ENCODE data around the gene ACSS2.

The ACSS2 gene

DNA sequence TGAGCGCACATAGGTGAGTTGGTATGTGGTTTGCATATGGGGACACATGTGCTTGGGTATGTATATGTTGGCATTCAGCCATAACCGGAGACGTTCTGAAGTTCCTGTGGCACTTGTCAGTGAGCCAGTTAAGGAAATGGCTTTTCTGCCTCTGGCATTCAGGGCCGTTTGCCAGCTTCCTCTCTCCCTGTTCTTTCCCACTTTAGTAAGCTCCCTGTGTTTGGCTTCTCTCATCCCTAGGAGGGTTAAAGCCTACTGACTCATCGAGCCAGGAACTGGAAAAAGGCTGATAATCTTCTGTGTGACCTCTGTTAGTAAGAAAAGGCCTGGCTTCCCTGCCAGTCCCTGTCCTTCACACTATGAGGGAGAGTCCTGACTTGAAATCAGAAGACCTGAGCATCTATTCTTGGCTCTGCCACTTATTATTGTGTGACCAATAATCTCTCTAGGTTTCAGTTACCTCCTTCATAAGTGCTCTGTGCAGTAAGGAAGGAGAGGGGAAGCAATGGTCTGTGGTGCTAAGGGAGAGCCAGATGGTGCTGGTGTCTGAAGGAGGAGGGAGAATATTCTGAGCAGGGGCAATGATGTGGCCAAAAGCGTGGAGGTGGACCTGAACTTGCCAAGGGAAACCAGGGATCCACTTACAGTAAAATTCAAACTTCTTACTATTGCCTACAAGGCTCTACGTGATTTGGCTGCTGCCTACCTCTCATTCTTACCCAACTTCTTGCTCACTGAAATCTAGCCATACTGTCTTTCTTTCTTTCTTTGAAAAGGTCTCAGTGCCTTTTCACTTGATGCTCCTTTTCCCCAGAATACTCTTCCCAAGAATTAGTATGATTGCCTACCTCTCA lies 31.4 kb downstream of the ACSS2 start:
- no peak for DNase-seq (ENCODE audit: low read depth in 2 of 2)

DNA sequence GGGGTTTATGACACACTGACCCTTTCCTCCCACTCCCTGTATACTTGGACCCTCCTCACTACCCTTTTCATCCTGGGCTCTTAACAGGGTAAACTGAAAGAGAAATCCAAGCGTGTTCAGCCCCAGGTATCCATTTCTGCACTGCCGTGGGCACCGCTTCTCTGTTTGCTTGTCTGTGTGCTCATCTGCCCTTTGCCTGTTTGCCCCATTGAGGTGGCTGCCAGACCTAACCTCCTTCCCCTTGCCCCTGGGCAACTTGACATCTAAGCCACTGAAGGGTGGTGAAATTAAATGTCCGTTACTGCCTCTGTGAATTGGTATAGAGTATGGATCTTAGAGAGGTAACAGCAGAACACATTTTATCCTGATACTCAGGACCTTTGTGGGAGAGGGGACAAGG lies 38.7 kb downstream of the ACSS2 start:
- no peak for DNase-seq (ENCODE audit: low read depth in 2 of 2)

DNA sequence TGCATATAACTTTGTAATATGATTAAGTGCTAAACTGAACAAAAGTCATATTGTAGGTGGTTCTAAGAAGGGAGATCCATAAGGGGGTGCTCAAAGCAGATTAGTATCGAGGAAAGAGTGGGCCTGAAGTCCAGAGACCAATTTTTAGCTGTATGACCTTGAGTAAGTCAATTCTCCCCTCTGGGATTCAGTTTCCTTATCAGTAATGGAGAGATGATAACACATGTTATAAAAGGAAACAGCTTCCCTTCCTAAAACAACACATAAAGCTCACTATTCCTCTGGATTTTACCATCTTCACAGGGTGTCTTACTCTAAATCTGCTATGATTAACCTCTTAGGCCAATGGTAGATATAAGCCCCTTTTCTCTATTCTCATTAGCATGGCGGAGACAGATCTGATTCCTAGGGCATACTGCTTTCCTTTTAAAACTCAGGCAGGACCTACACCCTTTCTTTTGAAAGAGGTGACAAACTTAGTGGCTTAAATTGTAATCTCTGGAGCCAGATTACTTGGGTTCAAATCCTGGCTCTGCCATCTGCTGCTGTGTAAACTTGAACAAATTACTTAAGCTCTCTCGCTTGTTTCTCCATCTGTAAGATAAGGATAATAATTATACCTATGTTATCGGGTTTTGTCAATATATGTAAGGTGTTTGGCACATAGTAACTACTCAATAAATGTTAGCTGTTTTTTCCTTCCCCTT lies 39.5 kb downstream of the ACSS2 start:
- DNase-seq (ENCODE audit: low read depth in 2 of 2): no peak

DNA sequence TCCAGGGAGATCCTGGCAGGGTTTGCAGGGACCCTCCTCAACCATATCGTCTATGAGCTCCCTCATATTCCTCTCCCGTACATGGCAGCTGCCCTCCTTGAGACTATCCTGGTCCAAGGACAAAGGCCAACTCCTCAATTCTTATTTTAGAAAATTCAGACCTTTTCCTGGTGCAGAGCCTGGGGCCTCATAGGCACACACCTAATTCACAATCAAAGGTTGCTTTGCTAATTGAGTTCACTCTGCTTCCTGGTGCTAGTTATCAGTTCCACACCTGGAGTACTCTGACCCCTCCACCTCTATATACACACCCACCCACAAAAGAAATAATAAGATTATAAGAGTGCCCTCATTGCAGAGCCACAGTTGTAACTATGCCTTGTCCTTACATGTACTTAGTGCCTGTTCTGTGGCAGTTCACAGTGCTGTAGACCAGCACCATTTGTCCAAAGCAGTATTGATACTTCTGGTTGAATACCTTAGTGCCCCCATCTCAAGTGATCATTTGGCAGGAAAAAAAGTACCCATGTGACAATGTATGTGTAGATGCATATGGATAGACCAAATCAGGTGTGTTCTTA lies 40.5 kb downstream of the ACSS2 start:
- no peak for DNase-seq (ENCODE audit: low read depth in 2 of 2)

DNA sequence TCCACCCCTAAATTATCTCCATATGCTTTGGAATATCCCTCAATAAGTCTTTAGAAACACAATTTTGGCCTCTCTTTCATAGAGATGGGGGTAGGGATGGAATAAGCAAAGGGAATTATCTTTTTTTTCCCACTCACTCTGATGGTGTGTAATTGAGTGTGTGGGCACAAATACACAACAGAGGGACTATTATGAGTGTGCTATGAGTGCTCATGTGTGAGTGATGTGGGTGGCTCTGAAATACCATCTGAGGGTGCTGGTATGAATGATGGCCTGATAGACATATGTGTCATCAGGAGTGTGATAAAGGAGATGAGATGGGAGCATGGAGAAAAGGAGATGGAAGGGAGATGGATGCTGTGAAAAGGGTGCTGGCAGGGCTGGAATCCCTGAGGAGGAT lies 43.6 kb downstream of the ACSS2 start:
- no peak for DNase-seq (ENCODE audit: low read depth in 2 of 2)

DNA sequence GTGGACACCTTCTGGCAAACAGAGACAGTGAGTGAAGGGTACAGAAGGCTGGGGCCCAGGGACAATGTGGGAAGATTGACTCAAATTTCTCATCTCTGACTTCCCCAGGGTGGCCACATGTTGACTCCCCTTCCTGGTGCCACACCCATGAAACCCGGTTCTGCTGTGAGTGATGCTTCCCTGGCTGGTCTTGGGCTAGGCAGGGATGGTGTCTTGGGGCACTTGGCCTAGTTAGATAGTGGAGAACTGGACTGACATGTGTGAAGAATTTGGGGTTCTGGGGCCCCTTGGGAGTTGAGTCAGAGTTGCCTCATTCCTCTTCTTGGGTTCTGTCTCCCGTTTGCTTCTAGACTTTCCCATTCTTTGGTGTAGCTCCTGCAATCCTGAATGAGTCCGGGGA lies 45.0 kb downstream of the ACSS2 start:
- no peak for DNase-seq (ENCODE audit: low read depth in 2 of 2)

DNA sequence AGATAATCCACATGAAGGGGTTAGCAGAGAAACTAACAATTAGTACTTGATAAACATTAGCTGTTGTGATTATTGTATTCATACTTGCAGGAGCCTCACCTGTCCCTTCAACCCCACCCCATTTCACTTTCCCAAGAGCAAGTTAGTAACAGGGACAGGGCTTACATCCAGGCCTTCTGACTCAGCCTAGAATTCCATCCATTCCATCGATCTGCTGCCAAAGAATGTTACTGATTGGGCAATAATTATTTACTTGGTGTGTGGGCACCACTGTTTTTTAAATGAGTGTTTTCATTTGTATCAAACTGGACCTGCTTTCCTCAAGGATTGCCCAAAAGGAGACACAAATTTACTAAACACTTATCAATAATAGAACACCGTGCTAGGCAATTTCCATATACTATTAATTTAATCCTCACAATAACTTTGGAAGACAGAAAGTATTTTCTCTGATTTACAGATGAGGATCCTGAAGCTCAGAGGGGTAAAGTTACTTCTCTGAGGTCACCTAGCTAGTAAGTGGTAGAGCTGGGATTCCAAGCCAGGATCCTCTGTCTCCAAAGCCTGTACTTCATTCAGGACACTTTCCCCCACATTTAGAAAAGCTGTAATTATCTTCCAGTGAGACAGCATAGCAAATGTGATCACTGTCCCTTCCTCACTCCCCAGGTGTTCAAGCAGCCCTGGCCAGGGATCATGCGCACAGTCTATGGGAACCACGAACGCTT lies 46.4 kb downstream of the ACSS2 start:
- DNase-seq (ENCODE audit: low read depth in 2 of 2): no peak

DNA sequence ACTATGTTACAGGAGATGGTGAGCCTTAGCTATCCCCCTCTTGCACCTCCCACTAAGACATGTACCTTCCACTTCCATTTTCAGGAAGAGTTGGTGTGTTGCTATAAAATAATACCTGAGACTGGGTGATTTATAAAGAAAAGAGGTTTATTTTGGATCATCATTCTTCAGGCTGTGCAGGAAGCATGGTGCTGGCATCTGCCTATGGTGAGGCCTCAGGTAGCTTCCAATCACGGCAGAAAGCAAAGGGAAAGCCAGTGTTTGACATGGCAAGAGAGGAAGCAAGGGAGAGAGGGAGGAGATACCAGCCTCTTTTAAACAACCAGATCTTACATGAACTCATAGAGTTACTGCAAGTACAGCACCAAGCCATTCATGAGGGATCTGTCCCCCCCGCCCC lies 47.0 kb downstream of the ACSS2 start:
- DNase-seq (ENCODE audit: low read depth in 2 of 2): no peak

DNA sequence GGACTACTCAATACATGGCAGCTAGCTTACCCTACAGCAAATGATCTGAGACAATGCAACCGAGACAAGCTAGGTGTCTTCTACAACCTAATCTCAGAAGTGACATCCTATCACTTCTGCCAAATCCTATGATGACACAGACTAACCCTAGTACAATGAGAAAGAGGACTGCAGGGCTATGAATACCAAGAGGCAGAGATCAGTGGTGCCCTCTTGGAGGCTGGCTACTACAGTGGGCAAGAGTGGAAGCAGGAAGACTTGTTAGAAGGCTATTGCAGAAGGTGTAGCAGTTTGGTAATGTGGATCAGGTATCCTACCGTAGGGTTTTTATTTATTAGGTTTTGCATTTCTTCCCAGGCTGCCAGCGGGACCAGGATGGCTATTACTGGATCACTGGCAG lies 48.9 kb downstream of the ACSS2 start:
- DNase-seq (ENCODE audit: low read depth in 2 of 2): no peak

DNA sequence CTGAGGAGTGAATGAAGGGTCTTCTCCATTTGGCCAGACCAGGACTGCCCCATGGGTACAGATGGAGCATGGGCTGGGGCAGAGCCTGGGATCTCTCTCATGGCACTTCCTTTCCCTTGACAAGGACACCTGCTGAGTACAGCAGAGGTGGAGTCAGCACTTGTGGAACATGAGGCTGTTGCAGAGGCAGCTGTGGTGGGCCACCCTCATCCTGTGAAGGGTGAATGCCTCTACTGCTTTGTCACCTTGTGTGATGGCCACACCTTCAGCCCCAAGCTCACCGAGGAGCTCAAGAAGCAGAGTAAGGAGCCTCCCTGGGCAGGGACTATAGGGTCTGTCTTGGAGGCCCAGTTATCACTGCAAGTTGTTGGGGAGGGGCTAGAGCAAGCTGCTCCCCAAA lies 49.6 kb downstream of the ACSS2 start:
- no peak for DNase-seq (ENCODE audit: low read depth in 2 of 2)

DNA sequence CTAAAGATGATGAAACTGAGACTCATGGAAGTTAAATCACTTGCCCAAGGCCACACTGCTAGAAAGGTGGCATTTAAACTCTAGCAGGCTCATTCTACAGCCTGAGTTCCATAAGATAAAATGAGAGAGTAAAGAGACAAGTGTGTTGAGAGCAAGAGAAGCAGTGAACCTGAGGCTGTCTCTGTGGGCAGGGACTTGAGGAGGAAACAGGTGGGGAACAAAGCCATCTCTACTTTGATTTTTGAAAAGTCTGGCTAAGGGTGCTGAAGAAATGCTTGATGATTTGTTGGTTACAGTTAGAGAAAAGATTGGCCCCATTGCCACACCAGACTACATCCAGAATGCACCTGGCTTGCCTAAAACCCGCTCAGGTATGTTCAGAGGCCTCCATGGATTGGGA lies 50.2 kb downstream of the ACSS2 start:
- DNase-seq (ENCODE audit: low read depth in 2 of 2): no peak

DNA sequence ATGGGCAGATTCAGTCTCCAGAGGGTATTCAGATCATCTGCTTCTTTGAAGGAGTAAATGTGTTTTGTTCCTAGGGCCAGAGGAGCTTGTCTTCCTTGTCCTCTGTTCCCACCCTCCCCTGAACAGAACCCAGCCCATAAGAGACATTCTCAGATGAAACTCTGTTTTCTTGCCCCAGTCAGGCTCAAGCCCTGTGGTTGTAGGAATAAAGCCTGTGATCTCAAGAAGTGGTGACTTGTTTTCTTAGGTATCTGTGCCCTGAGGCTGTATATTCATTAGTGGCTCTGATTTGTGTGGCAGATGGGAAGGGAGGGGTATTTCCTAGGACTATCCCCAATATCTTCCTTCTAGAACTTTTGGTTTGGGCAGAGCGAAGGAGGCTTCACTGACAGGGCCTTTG lies 51.3 kb downstream of the ACSS2 start:
- DNase-seq (ENCODE audit: low read depth in 2 of 2): no peak

DNA sequence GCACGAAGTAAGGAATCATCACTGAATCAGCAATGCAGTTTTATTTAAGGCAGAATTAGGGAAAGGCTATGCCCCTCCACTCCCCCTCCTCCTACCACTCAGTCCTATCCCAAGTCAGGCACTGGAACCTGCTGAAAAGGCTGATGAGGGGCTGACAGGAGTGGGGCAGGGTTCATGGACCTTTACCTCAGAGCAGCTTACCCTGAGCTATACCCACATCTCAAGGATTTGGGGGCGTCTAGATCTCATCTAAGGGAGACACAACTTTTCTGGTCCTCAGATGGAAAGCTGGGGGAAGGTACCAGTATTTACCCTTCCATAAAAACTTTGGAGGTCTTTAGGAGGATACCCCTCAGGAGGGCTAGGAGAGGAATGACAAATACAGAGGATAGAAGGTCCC lies 52.0 kb downstream of the ACSS2 start:
- no peak for DNase-seq (ENCODE audit: low read depth in 2 of 2)

DNA sequence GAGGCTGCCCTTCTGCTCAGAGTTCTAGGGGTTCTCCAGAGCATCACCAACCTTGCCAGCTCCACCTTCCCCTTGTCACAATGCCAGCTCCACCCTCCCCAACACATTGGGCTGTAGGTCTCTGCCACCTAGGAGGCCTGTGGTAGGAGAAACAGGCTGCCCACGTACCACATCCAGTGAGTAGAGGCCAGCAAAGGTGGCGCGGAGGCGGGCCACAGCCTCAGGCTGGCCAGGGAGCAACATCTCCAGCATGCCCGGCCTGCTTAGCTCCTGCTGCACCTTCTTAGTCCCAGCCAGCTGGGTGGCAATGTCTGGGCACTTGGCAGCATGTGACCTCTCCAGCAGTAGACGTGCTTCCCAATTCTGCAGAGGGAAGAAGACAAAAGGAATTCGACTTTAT lies 55.4 kb downstream of the ACSS2 start:
- no peak for DNase-seq (ENCODE audit: low read depth in 2 of 2)

DNA sequence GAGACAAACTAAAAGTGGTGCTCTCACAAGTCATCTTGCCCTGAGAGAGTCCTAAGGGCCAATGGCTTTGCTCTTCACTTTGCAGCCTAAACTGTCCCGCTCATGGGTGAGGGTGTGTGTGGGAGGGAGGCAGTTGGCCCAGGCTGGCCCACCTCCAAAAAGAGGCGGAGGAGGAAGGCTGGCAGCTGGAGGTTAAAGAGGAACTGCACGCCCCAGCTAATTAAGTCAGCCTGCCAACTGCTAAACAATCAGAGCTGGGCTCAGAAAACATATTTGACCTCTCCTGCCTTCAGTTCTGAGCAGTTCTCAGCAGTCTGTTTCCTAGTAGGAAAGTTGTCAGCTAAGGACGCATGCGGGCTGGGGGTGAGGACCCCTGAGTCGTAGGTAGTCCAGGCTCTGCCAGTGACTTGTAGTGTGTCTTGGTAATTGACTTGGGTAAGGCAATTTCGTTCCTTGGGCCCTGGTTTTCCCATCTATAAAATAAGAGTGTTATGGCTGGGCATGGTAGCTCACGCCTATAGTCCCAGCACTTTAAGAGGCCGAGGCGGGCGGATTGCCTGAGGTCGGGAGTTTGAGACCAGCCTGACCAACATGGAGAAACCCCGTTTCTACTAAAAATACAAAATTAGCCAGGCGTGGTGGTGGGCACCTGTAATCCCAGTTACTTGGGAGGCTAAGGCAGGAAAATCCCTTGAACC lies 62.2 kb downstream of the ACSS2 start:
- no peak for DNase-seq (ENCODE audit: low read depth in 2 of 2)

DNA sequence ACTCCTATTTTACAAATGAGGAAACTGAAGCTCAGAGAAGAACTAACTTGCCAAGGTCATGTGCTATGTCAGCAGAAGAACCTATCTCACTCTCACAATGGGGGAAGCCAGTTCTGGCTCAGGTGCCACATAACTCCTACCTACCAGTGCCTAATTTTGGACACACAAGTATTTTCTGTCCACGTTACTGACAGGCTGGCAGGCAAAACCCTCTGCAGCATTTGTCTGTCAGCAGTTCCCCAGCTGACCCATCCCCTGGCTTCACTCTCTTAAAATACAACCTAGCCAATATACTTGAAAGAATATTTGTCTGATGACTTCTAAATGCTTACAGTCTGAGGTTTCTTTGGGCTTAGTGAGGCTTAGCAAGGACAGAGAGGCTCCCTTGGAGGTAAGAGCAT lies 63.7 kb downstream of the ACSS2 start:
- DNase-seq (ENCODE audit: low read depth in 2 of 2): no peak

DNA sequence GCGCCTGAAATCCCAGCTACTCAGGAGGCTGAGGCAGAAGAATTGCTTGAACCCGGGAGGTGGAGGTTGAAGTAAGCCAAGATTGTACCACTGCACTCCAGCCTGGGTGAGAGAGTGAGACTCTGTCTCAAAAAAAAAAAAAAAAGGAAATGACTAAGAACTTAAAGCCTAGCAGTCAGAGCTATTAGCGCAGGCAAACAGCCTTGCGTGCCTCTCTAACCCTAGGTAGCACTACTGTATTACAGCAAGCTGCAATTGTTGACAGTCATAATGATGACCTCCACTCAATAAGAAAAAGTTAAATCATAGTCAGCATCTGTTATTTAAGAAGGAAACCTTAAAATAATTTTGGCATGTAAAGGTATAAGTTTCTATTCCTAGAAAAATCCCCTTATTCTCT lies 64.8 kb downstream of the ACSS2 start:
- DNase-seq (ENCODE audit: low read depth in 2 of 2): no peak

DNA sequence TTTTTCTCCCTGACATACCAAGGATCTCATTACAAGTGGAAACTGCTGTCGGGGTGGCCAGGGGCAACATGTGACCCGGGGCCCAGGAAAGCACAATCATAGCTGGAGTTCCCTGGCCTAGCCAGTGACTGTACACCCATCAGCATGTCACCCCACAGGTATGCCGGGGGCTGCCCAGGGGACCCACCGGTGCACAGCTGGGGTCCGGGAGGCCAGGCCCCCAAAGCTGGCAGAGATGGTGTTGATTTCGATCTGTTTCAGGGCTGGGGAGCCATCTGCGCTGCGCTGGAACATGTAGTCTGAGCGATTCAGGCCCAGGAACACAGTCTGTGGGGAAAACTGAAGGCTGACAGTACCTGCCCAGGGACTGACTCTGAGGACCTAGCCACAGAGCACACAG lies 65.9 kb downstream of the ACSS2 start:
- no peak for DNase-seq (ENCODE audit: low read depth in 2 of 2)

DNA sequence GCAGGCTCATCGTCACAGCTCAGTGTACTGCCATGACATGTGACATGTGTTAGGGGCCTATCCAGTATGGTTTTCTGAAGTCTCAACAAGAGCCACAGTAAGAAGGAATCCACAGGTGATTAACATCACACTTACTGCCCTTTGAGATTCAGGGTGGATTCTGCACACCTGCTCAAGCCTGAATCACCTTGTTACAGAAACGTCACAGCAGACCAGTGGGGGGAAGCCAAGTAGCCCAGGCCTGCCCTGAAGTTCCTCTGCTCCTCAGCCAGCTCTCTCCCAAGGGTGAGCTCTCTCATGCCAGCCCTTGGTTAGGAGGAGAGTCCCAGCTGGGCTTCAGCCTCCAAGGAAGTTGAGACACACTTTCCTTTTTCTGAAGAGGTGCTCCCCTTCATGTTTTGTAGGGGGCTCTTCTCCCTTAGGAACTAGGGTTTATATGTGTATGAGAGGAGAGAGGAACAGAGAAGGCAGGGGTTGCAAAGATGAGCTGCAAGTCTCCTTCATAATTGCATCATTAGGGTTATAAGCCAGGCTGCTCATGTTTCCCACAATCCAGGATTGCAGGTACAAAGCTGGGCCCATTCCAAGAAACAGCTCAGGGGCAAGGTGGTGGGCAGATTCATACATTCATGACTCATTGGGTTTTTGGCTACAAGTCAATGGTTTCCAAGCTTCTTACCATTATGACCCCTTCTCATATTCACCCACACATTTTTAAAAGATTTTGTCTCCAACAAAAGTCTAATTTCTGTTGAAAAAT lies 67.6 kb downstream of the ACSS2 start:
- DNase-seq (ENCODE audit: low read depth in 2 of 2): no peak

DNA sequence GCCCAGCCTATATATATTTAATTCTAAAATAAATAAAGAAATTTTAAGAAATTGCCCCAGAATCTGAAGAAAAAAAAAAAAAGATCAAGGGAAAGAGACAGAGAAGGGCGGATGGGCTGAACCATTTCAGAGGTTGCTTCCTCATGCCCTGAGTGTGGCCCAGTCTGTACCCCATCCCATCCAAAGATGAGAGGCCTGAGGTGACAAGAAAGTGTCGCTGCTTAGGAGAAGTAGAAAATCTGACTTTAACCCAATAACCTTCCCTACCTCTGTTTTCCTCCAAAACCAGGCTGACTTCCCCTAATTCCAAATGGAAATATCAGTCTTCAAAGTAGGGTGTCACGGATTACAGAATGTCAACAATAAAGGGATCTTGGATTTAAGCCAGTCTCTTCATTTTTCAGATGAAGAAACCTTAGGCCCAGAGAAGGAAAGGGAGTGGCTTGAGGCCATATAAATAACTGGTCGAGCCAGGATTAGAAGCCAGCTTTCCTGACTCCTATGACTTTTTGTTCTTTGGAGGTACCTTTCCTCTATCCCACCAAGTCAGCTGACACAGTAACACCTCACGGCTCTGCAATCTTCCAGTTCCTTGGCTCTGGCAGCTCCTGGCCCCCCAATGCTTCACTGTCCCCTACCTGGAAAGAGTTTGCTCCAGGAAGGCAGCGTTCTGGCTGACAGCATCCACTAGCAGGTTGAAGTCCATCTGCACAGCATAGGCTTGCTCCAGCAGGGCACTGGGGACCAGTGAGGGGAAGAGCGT lies 69.1 kb downstream of the ACSS2 start:
- DNase-seq (ENCODE audit: low read depth in 2 of 2): no peak
